ENCODE measurements around the gene RPL37.
A peak's percentile ranks its signal among the peaks of the same experiment; 100 is the strongest.
"Not testable (repeated sequence)": the region's sequence is repeated elsewhere in the genome, so short reads cannot be mapped to it uniquely, and the experiment has no call there.

The RPL37 gene

GRCh38 chr5:40834849-40835787 is at the start of gene RPL37:
TSS of gene RPL37 (minus strand) at chr5:40835222. CDS start at chr5:40835185, 37 bp downstream.
- FAIRE-seq (peak; percentile 85), DNase-seq (ENCODE audit: low spot score) (peak; percentile 98)

GRCh38 chr5:40883051-40883450 is 48.0 kb upstream of the RPL37 start:
- FAIRE-seq; DNase-seq (ENCODE audit: low spot score): not testable (repeated sequence)

GRCh38 chr5:40882291-40882690 is 47.3 kb upstream of the RPL37 start:
- FAIRE-seq = no peak

DNA sequence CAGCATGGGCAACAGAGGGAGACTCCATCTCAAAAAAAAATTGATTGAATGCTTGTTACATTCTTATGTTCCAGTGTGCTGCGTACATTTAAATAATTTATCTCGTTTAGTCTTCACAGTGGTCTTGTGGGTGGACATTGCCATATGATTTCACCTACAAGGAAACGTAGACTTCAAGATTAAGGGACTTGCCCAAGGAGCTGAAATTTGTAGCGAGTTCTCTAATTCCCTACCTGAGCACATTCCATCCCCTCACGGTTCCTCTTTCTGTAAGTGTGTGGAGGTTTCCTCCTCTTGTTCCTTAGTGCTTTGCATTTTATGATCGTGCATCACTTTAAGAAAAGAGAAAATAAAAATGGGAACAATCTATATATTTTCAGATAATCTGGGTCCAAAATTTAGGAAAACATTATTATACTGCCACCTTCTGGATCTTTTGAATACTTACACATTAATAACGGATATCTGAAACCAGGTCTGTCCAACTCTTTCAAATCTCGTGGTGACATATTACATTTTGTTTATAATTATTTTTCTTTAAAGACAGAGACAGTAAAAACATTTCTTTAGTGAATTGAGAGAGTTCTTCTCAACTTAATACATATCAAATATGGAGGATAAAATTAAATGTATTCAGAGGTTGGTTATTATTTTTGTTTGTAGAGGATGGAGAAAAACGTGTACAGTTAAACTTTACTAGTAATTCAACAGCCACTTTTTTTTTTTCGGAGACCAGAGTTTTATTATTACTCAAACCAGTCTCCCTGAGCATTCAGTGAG is 44.3 kb upstream of the RPL37 start:
- FAIRE-seq = peak; percentile 94
- DNase-seq (ENCODE audit: low spot score) = peak; percentile 71

More at GRCh38 chr5:40882291-40882690, 47.3 kb upstream of the RPL37 start:
- DNase-seq (ENCODE audit: low spot score) = no peak

GRCh38 chr5:40877371-40877988 is 42.5 kb upstream of the RPL37 start:
- no peak for FAIRE-seq
- DNase-seq (ENCODE audit: low spot score) = no peak

DNA sequence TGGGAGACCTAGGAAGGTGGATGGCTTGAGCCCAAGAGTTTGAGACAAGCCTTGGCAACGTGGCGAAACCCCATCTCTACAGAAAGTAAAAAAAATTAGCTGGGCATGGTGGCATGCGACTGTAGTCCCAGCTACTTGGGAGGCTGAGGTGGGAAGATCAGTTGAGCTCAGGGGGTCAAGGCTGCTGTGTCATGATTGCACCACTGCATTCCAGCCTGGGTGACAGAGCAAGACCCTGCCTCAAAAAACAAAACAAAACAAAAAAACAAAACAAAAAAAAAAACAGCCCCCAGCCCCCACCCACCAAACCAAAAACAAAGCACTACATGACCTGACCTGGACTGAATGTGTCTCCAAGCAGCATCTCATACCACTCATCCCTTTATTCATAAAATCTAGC is 40.9 kb upstream of the RPL37 start:
- DNase-seq (ENCODE audit: low spot score) = no peak
- FAIRE-seq = no peak

GRCh38 chr5:40873286-40873880 is 38.4 kb upstream of the RPL37 start:
- DNase-seq (ENCODE audit: low spot score) = no peak
- no peak for FAIRE-seq

DNA sequence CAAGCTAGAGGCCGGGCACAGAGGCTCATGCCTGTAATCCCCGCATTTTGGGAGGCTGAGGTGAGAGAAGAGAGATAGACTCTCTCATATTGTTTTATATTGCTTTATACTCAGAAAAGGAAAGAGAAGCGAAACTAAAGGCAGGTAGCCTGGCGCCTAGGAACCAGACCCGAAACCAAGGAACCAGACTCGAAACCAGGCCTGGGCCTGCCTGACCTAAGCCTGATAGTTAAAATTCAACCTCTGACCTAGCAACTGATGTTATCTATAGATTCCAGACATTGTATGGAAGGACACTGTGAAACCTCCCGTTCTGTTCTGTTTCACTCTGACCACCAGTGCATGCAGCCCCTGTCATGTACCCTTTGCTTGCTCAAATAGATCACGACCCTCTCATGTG is 37.2 kb upstream of the RPL37 start:
- FAIRE-seq; DNase-seq (ENCODE audit: low spot score): not testable (repeated sequence)

DNA sequence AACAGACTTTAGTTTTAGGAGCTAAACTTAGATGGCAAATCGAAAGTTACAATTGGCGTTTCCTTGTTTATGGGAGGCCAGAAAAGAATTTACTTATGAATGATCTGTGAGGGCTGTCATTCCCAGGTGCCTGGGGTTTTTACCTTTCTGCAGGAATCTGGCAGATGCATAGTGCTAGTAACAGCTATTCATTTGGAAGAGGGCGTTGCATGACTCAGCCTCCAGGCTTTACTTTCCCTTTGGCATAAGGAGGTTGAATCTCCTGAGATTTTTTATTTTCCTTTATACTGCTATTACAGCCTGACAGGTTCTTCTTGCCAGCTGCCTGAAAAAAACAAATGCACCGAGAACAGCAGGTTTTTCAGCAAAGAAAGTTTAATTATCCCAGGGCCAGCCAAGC is 36.2 kb upstream of the RPL37 start:
- DNase-seq (ENCODE audit: low spot score) (no peak), FAIRE-seq (no peak)

GRCh38 chr5:40869384-40869783 is 34.4 kb upstream of the RPL37 start:
- DNase-seq (ENCODE audit: low spot score) (no peak), FAIRE-seq (no peak)

DNA sequence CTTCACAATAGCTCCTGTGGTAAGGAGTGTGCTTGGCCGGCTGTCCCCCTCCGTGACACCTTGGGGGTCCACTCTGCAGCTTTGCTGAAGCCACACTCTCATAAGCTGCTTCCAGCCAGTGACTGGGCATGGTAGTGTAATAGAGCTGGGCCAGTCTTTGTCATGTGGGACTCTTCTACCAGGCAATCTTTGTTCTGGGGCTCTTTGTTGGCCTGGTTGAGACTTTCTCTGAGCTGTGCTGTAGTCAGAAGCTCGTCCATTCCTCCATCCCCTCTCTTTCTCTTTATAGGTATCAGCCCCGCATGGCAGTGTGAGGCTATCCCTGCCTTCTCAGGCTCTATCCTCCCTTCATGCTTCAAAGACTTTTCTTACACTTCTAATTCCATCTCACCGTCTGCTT is 31.8 kb upstream of the RPL37 start:
- no peak for DNase-seq (ENCODE audit: low spot score)
- no peak for FAIRE-seq

DNA sequence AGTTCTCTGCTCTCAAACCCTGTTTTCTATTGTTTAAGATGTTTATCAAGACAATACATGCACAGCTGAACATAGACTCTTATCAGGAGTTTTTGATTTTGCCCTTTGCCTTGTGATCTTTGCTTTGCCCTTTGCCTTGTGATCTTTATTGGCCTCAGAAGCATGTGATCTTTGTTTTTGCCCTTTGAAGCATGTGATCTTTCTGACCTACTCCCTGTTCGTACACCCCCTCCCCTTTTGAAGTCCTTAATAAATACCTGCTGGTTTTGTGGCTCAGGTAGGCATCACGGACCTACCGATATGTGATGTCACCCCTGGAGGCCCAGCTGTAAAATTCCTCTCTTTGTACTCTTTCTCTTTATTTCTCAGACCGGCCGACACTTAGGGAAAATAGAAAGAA is 30.0 kb upstream of the RPL37 start:
- FAIRE-seq; DNase-seq (ENCODE audit: low spot score): not testable (repeated sequence)

- FAIRE-seq (no peak), DNase-seq (ENCODE audit: low spot score) (no peak)
Observed at GRCh38 chr5:40860711-40861110, 25.7 kb upstream of the RPL37 start.

DNA sequence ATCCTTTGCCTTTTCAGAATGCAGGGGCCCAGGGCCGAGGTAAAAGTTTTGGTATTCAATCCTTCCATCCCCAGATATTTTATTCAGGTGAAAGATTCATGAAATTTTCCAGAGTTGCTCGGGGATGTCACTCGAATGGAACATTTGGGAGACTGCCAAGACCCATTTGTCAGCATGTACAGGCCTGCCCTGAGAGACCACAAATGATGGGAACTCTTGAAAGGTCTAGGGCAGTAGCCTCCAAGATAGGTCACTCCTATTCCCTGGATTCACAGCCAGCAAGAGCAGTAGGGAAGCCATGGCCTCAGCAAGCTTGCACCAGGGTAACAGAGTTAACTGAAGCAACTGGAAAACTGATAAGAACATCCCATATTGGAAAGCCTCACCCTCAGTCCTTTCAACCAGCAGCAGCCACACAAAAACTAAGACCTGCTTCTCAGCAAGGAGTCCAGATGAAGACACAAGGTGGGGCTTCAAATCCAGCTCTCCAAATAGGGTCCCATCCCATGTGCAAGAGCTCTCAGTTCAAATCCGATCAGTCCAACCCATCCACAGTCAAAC is 18.7 kb upstream of the RPL37 start:
- FAIRE-seq = peak; percentile 83
- peak; percentile 62 for DNase-seq (ENCODE audit: low spot score)

- FAIRE-seq (no peak), DNase-seq (ENCODE audit: low spot score) (no peak)
Observed at GRCh38 chr5:40847525-40847924, 12.5 kb upstream of the RPL37 start.

- DNase-seq (ENCODE audit: low spot score) (no peak), FAIRE-seq (no peak)
Observed at GRCh38 chr5:40846371-40846770, 11.3 kb upstream of the RPL37 start.

GRCh38 chr5:40844565-40844964 is 9.5 kb upstream of the RPL37 start:
- DNase-seq (ENCODE audit: low spot score) (no peak), FAIRE-seq (no peak)

DNA sequence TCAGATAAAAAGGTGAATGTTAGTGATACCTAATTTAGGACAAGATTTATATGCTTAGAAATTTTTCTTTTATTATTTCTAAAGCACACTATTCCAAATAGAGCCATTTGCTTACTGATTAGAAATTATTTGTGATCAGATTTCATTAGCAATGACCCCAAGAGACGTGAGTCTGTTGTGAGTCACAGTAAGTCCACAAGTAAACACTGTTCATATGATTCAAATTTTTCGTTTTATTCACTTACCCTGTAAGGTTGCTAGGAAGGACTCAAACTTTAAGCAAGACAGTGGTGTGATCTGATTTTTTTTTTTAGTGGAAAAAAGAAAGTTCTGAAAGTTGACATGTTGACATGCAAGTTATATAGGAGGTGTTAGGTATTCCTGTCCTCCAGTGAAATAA is 7.3 kb upstream of the RPL37 start:
- FAIRE-seq (no peak), DNase-seq (ENCODE audit: low spot score) (no peak)

GRCh38 chr5:40841068-40841805 is 6.2 kb upstream of the RPL37 start, which contains the start of gene CARD6:
TSS of gene CARD6 (plus strand) at chr5:40841367. CDS start at chr5:40841383, 16 bp downstream.
- DNase-seq (ENCODE audit: low spot score) (no peak), FAIRE-seq (no peak)

DNA sequence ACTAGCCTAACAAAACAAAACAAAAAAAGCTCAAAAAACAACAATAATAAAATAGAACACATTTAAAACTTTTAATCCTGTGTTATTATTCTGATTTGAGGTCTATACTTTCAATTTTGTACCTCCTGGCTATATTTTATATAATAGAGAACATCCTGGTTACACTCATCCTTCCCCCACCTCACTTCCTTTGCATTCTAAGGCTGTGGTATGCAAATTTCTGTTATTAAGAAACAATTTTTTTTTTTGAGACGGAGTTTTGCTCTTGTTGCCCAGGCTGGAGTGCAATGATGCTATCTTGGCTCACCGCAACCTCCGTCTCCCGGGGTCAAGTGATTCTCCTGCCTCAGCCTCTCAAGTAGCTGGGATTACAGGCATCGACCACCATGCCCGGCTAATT is 3.1 kb upstream of the RPL37 start:
- DNase-seq (ENCODE audit: low spot score) (no peak), FAIRE-seq (no peak)

Measured in RCC 7860 (cell line).